ENCODE data around the gene PLAAT5. TPM values are rescaled to one million over a fixed set of nuclear protein-coding genes. Genes with fewer than 3 reads are reported as not detected.

Gene PLAAT5
- total and polyA plus RNA-seq, 5 experiments from 2014 or later = 0.18 to 0.64 (median 0.36) TPM

DNA sequence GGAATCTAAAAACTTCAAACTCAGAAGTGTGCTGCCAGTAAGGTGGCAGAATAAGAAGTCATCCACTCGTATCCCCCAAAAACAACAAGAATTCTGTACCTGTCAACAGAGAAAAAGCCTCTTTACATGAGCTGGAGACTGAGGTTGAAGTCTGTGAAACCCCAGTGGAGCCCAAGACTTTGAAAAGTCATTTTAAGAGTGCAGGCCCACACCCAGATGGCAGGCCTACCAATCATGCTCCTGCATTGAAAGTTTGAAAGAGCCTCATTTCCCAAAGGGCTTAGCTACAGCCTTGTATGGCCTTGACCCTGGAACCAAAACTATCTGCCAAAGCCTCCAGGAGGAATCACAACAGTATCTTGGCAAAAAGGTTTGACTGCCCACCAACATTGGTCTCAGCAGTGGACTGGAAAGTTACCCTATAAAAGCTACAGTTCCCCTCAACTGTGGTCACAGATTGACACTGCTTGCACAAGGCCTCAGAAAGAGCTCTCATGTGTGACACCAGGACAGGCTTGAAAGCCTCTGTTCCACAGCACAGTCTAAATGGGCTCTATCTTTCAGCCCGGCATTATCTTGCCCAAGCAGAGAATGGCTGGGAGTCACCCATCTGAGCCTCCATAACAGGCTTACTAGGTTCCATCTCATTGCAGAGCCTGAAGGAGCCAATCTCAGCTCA lies 73.7 kb downstream of the PLAAT5 start:
- POLR2A ChIA-PET = no interaction called here
- Mint-ChIP-seq H3K4me1 (peaks cover 9 to 32% (median 22%) of the 10 kb centered on the region in 4 donors), H3K36me3 (peaks cover 0 to 14% (median 2%) of the 10 kb centered on the region in 3 donors), H3K27ac (peak overlapping the region in 2 of 10 donors; percentile 25 to 32), H3K4me3 (no peak overlapping the region), H3K27me3 (peaks cover 0 to 3% (median 0%) of the 10 kb centered on the region in 5 donors), H3K9me3 (peaks cover 0 to 32% (median 10%) of the 10 kb centered on the region in 9 donors)
- ATAC-seq = no peak
- DNase-seq = no peak

Other genes starting within 250 kb of the PLAAT5 start
- not detected for gene SLC22A25, start 247.6 kb downstream of the PLAAT5 start, total RNA-seq
- gene SLC22A25, start 247.6 kb downstream of the PLAAT5 start, polyA plus RNA-seq = not detected
- not detected for gene SLC22A9, start 121.4 kb downstream of the PLAAT5 start, total RNA-seq
- gene SLC22A9, start 121.4 kb downstream of the PLAAT5 start, polyA plus RNA-seq = not detected
- not detected for gene LGALS12, start 14.9 kb upstream of the PLAAT5 start, total RNA-seq
- not detected for gene LGALS12, start 14.9 kb upstream of the PLAAT5 start, polyA plus RNA-seq
- gene PLAAT4, start 45.6 kb upstream of the PLAAT5 start, total RNA-seq = 10 to 100 TPM; 97.8 to 99.8 TPM
- 100 to 1,000 TPM; 460 to 532 (median 464) TPM for gene PLAAT4, start 45.6 kb upstream of the PLAAT5 start, polyA plus RNA-seq
- not detected for gene PLAAT2, start 72.2 kb upstream of the PLAAT5 start, total RNA-seq
- gene PLAAT2, start 72.2 kb upstream of the PLAAT5 start, polyA plus RNA-seq = under 1 TPM; 0.39 to 0.69 (median 0.49) TPM
- 1 to 10 TPM; 1.7 to 3.3 TPM for gene PLAAT3, start 123.3 kb upstream of the PLAAT5 start, total RNA-seq
- 10 to 100 TPM in 1 of 3 donors, 1 to 10 TPM in 2; 7.6 to 28.7 (median 8.6) TPM for gene PLAAT3, start 123.3 kb upstream of the PLAAT5 start, polyA plus RNA-seq
- gene ATL3, start 180.2 kb upstream of the PLAAT5 start, total RNA-seq = 10 to 100 TPM; 36.2 to 37.5 TPM
- gene ATL3, start 180.2 kb upstream of the PLAAT5 start, polyA plus RNA-seq = 10 to 100 TPM; 17.1 to 27.0 (median 19.4) TPM
- 10 to 100 TPM; 39.0 to 41.7 TPM for gene RTN3, start 190.3 kb upstream of the PLAAT5 start, total RNA-seq
- 10 to 100 TPM; 28.0 to 43.1 (median 35.9) TPM for gene RTN3, start 190.3 kb upstream of the PLAAT5 start, polyA plus RNA-seq